Left ventricle myocardium inferior (tissue), 1 donor: Measurements from ENCODE around the gene IGF1R. TPM values are rescaled to one million over a fixed set of nuclear protein-coding genes. Genes with fewer than 3 reads are reported as not detected.
A peak's percentile ranks its signal among the peaks of the same experiment; 100 is the strongest.

ENCODE experiments used
- DNase-seq: peaks from one replicate; pipeline ENCODE4 v3.0.0-alpha.2; 2020
- H3K27ac ChIP-seq: fragments of 200-600 bp; replicated peaks from 2 replicates; pipeline ENCODE4 v1.8.0; 2021
- H3K27me3 ChIP-seq: fragments of 200-600 bp; 2 replicates; pipeline ENCODE4 v1.8.0; 2021; ENCODE audit warnings: low read depth
- H3K36me3 ChIP-seq: fragments of 200-600 bp; 2 replicates; pipeline ENCODE4 v1.8.0; 2021
- H3K4me1 ChIP-seq: fragments of 200-600 bp; 2 replicates; pipeline ENCODE4 v1.8.0; 2021
- H3K4me3 ChIP-seq: fragments of 200-600 bp; 2 replicates; pipeline ENCODE4 v1.8.0; 2021; ENCODE audit warnings: mild to moderate bottlenecking, moderate library complexity
- H3K9me3 ChIP-seq: fragments of 200-600 bp; replicated peaks from 2 replicates; pipeline ENCODE4 v1.8.0; 2021
- intact Hi-C: fragments of 100-400 bp; cut with micrococcal nuclease; formaldehyde crosslinking; loops from one replicate; pipeline ENCODE4 v1.11.0; 2022
- total RNA-seq: library from RNA; stranded (reverse); fragmentation: NEBNext Ultra II Directional; extraction: Animal tissue kit (Norgen Biotek cat#: 25700); gene quantifications from one replicate; pipeline ENCODE4 v1.2.1, GENCODE V29; 2021
- TF ChIP-seq, protein P1 (sequence below): fragments of 200-600 bp; IDR thresholded peaks from 2 replicates; pipeline ENCODE4 v1.8.0; 2021; ENCODE audit warnings: antibody characterized with exemption, mild to moderate bottlenecking, borderline replicate concordance
- donor health status: DM: no; HTN: yes; CAD: no; lungs with severe emphysema.

Gene IGF1R
- total RNA-seq, 1 donor from 2014 or later, result 37.2 TPM

GRCh38 chr15:98737721-98738120, 89.4 kb downstream of the IGF1R start:
- no peak overlapping the region for H3K4me3 ChIP-seq
- no peaks in the 10 kb centered on the region for H3K36me3 ChIP-seq
- H3K27ac ChIP-seq, result peak overlapping the region; percentile 57
- no peaks in the 10 kb centered on the region for H3K9me3 ChIP-seq
- no peak for DNase-seq
- intact Hi-C loops, result no loop called here
- TF ChIP-seq, protein P1, sequence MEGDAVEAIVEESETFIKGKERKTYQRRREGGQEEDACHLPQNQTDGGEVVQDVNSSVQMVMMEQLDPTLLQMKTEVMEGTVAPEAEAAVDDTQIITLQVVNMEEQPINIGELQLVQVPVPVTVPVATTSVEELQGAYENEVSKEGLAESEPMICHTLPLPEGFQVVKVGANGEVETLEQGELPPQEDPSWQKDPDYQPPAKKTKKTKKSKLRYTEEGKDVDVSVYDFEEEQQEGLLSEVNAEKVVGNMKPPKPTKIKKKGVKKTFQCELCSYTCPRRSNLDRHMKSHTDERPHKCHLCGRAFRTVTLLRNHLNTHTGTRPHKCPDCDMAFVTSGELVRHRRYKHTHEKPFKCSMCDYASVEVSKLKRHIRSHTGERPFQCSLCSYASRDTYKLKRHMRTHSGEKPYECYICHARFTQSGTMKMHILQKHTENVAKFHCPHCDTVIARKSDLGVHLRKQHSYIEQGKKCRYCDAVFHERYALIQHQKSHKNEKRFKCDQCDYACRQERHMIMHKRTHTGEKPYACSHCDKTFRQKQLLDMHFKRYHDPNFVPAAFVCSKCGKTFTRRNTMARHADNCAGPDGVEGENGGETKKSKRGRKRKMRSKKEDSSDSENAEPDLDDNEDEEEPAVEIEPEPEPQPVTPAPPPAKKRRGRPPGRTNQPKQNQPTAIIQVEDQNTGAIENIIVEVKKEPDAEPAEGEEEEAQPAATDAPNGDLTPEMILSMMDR, result no peak
- H3K27me3 ChIP-seq, result no peaks in the 10 kb centered on the region
- peaks cover 87% of the 10 kb centered on the region for H3K4me1 ChIP-seq

DNA sequence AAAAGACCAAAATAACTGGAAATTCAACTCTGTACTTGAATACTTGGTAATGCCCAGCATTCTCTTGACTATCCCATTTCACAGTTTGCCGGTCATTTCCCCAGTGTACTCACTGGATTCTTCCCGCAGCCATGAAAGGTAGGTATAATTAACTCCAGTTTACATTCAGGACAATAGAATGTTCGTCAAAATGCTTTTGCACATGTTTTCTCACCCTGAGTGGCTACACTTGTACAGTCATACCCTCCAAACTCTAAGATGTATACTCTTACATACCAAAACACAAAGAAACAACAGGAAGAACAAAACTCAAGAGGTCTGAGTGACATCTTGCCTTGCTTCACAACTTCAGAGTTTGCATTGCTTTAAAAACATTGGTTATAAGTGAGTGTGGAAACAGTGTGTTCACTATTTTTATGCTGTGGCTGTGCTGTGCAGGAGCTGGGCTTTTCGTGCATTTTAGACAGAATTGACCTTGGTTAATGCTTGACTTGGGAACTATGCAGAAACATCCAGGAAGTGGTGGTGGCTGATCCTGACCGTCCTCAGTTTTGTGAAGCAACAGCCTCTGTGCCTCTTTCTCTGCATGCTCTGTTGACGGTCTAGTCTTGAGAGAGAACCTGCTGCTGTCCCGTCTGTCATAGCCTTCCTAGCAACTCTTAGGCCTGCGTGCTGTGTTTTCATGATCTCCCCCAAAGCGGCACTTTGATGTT, 90.5 kb downstream of the IGF1R start:
- intact Hi-C loops, result no loop called here
- Histone ChIP-seq H3K27ac (no peak overlapping the region), H3K36me3 (no peaks in the 10 kb centered on the region), H3K4me3 (no peak overlapping the region), H3K9me3 (no peaks in the 10 kb centered on the region), H3K4me1 (peaks cover 85% of the 10 kb centered on the region), H3K27me3 (no peaks in the 10 kb centered on the region)
- no peak for DNase-seq
- TF ChIP-seq, protein P1, result no peak

DNA sequence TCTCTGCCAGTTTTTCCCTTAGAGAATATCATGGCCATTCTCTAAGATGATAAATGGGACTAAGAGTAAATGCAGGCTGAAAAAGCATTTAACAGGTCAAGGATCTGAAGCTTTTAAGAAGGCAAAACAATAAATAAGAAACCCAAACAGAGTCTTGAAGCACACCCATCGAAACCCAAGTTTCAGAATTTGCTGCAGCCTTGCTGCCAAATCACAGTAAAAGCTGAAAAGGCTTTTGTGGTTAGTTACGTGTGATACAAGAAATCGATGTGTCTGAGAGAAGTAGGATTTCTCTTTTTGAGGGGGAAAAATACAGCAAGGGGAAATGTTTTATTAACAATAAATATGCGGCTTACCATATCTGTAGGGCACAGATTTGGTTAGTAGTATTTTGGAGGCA, 92.0 kb downstream of the IGF1R start:
- Histone ChIP-seq H3K27ac (no peak overlapping the region), H3K4me1 (peaks cover 85% of the 10 kb centered on the region), H3K9me3 (no peaks in the 10 kb centered on the region), H3K27me3 (no peaks in the 10 kb centered on the region), H3K4me3 (no peak overlapping the region), H3K36me3 (no peaks in the 10 kb centered on the region)
- TF ChIP-seq, protein P1, result no peak
- DNase-seq, result no peak
- intact Hi-C loops, result no loop called here

GRCh38 chr15:98740963-98741362, 92.6 kb downstream of the IGF1R start:
- Histone ChIP-seq H3K27me3 (no peaks in the 10 kb centered on the region), H3K4me3 (no peak overlapping the region), H3K9me3 (no peaks in the 10 kb centered on the region), H3K27ac (no peak overlapping the region), H3K4me1 (peaks cover 85% of the 10 kb centered on the region), H3K36me3 (no peaks in the 10 kb centered on the region)
- no peak for DNase-seq
- TF ChIP-seq, protein P1, result no peak
- intact Hi-C loops, result no loop called here

DNA sequence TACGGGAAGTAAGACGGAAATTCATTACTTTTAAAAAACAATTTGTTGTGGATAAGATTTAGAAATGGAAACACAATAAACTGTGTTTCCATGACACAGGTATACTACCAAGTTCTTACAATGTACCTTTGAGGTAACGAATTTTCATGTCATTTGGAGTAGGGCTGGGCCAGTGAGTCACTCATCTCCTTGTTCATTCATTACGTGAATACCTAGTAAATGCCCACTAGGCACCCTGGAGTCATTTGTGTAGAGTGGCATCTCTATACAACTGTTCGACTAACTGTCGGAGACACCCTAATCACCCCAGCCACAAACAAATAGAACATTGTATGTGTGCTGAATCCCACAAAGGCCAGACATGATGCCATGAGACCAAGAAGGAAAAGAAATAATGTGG, 94.8 kb downstream of the IGF1R start:
- Histone ChIP-seq H3K27ac (no peak overlapping the region), H3K9me3 (no peaks in the 10 kb centered on the region), H3K4me1 (peaks cover 75% of the 10 kb centered on the region), H3K4me3 (no peak overlapping the region), H3K36me3 (no peaks in the 10 kb centered on the region), H3K27me3 (no peaks in the 10 kb centered on the region)
- no peak for DNase-seq
- intact Hi-C loops, result no loop called here
- TF ChIP-seq, protein P1, result no peak
